NCI-H1417 (cell line): Measurements from ENCODE around the gene TNNT3.
"Not testable (repeated sequence)": the region's sequence is repeated elsewhere in the genome, so short reads cannot be mapped to it uniquely, and the experiment has no call there.

Source experiments
- DNase-seq, 3 experiments: peaks; one replicate each; lab custom pipeline; 2025; lab: John Stamatoyannopoulos, UW

The TNNT3 gene

GRCh38 chr11:1881442-1882264 lies 37.9 kb upstream of the TNNT3 start:
- no peak for DNase-seq

- DNase-seq = peak; percentile 41 to 79 (median 71)
Measured at GRCh38 chr11:1882265-1883238, 37.0 kb upstream of the TNNT3 start.

- DNase-seq = no peak
Measured at GRCh38 chr11:1883346-1884302, 35.9 kb upstream of the TNNT3 start.

DNA sequence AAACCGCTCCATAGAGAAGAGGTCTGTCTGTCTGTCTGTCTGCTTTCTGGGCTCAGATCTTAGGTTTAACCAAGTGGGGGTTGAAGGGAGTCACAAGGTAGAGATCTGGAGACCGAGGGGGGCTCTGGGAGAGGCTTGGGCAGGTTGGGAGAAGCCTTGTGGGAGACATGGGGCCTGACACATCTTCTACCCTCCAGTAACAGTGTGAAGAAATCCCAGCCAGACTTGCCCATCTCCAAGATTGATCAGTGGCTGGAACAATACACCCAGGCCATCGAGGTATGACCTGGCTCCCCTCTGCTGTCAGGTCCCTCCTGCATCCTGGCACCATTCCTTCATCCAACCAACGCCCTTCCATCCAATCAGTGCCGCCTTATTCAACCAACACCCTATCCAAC lies 35.2 kb upstream of the TNNT3 start:
- DNase-seq = no peak

DNA sequence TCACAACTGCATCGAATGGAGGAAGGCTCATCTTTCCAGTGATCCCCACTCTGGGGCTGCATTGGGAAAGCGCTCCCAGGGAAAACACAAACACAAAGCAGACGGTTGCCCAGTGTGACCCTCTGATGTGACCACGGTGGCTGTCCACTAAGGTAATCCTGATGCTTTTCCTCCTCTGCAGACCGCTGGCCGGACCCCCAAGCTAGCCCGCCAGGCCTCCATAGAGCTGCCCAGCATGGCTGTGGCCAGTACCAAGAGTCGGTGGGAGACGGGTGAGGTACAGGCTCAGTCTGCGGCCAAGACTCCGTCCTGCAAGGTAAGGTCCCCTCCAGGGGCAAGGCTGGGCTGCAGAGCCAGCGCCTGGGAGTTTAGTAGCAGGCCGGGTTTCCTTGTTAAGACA lies 33.0 kb upstream of the TNNT3 start:
- not testable (repeated sequence) for DNase-seq

GRCh38 chr11:1887451-1888346 lies 31.8 kb upstream of the TNNT3 start:
- DNase-seq = no peak

- DNase-seq = no peak
Measured at GRCh38 chr11:1888347-1888753, 31.2 kb upstream of the TNNT3 start.

DNA sequence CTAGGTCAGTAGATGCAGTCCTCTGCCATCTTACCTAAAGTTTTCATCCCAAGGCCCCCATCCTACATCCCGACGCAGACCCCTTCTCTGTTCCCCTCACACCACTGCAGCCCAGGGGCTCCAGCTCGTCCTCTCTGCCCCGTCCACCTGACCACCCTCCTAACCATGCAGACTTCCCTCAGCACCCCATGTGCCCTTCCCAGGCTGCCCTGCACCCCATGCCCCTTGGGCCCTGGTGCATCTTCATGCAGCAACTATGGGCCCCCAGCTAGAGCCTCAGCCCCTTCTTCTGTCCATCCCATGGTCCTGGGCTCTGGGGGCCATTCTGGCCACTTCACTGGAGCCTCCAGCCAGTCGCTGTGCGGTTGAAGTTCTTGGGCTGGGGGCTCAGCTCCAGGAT lies 30.7 kb upstream of the TNNT3 start:
- no peak for DNase-seq

GRCh38 chr11:1889224-1889930 lies 30.1 kb upstream of the TNNT3 start:
- DNase-seq = no peak

GRCh38 chr11:1889941-1890855 lies 29.3 kb upstream of the TNNT3 start:
- no peak for DNase-seq

GRCh38 chr11:1890856-1891830 lies 28.4 kb upstream of the TNNT3 start:
- DNase-seq = no peak

DNA sequence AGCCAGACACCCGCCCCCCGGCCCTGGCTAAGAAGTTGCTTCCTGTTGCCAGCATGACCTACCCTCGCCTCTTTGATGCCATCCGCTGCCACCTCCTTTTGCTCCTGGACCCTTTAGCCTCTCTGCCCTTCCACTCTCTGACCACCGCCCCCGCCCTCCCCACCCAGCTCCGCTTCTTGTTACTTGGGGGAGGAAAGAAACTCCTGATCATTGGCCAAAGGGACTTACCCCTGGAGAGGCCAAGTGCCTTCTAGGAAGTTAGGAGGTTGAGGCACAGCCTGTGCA lies 27.7 kb upstream of the TNNT3 start, which contains the start of gene PRR33:
Gene PRR33 (minus strand): TSS at position 65 of the 285 bp plus-strand sequence. CDS start 1,311 bp downstream, outside the sequence.
- no peak for DNase-seq

DNA sequence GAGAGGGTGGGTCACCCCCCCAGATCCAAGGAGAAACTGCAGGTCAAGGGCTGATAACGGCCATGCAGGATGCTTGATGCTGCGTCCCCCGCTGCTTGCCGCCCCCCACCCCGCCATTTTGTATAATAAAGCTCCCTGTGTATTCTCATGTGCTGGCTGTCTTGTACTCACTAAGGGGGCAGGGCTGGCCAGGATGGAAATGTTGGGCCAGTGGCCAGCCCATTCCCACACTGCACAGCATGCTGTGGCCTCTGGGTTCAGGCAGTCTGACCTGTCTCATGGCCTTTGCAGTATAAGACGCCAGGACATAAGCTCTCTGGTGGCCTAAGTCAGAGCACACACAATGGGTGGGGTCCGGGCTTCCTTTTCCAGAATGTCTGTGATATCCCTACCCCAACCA lies 27.4 kb upstream of the TNNT3 start:
- no peak for DNase-seq

DNA sequence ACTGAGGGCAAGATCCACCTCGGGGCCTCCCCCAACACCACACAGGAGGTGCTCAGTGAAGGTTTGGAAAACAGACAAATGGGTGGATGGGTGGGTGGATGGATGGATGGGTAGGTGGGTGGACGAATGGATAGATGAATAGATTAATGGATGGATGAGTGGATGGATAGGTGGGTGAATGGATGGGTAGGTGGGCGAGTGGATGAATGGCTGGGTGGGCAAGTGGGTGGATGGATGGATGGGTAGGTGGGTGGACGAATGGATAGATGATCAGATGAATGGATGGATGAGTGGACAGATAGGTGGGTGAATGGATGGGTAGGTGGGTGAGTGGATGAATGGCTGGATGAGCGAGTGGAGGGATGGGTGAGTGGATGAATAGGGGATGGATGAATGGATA lies 26.9 kb upstream of the TNNT3 start:
- no peak for DNase-seq

GRCh38 chr11:1893581-1894359 lies 25.7 kb upstream of the TNNT3 start:
- no peak for DNase-seq

GRCh38 chr11:1894759-1895158 lies 24.7 kb upstream of the TNNT3 start:
- no peak for DNase-seq

- no peak for DNase-seq
Measured at GRCh38 chr11:1896468-1896867, 23.0 kb upstream of the TNNT3 start.
